T-helper 1 cell (primary cell): ENCODE data around the gene RNF212.

Source experiments
- DNase-seq, 5 donors: peaks; one replicate each; pipeline ENCODE4 v3.0.0-alpha.2; 2012 to 2020

RNF212 gene

GRCh38 chr4:1112821-1113182, 562 bp downstream of the RNF212 start:
- DNase-seq, result no peak

- no peak for DNase-seq
These were observed 1.1 kb downstream of the RNF212 start for GRCh38 chr4:1112174-1112820.

GRCh38 chr4:1111259-1111809, 2.0 kb downstream of the RNF212 start:
- no peak for DNase-seq

- no peak for DNase-seq
These were observed 3.4 kb downstream of the RNF212 start for GRCh38 chr4:1109898-1110506.

GRCh38 chr4:1109333-1109732, 4.0 kb downstream of the RNF212 start:
- DNase-seq, result no peak

- DNase-seq, result no peak
These were observed 7.7 kb downstream of the RNF212 start for GRCh38 chr4:1105662-1106061.

GRCh38 chr4:1105067-1105466, 8.3 kb downstream of the RNF212 start:
- DNase-seq, result no peak

- DNase-seq, result no peak
These were observed 8.7 kb downstream of the RNF212 start for GRCh38 chr4:1104647-1105046.

GRCh38 chr4:1099684-1100335, 13.6 kb downstream of the RNF212 start:
- no peak for DNase-seq

- DNase-seq, result no peak
These were observed 14.1 kb downstream of the RNF212 start for GRCh38 chr4:1099270-1099669.

GRCh38 chr4:1098311-1098925, 14.9 kb downstream of the RNF212 start:
- no peak for DNase-seq

- no peak for DNase-seq
These were observed 15.8 kb downstream of the RNF212 start for GRCh38 chr4:1097553-1097952.

GRCh38 chr4:1096841-1097240, 16.5 kb downstream of the RNF212 start:
- DNase-seq, result no peak

GRCh38 chr4:1094336-1094690, 19.1 kb downstream of the RNF212 start:
- no peak for DNase-seq

- no peak for DNase-seq
These were observed 19.7 kb downstream of the RNF212 start for GRCh38 chr4:1093391-1094335.

- DNase-seq, result no peak
These were observed 20.4 kb downstream of the RNF212 start for GRCh38 chr4:1092983-1093361.

- DNase-seq, result no peak
These were observed 21.1 kb downstream of the RNF212 start for GRCh38 chr4:1092026-1092982.

- DNase-seq, result no peak
These were observed 21.8 kb downstream of the RNF212 start for GRCh38 chr4:1091561-1091995.

- DNase-seq, result no peak
These were observed 22.6 kb downstream of the RNF212 start for GRCh38 chr4:1090465-1091440.

GRCh38 chr4:1090036-1090435, 23.3 kb downstream of the RNF212 start:
- no peak for DNase-seq
